AG10803 (cell line): ENCODE measurements around the gene MISP.

Experiments
- DNase-seq: peaks from one replicate; pipeline ENCODE4 v3.0.0; 2010; ENCODE audit warnings: low read depth
- H3K4me3 ChIP-seq: 2 replicates; pipeline ENCODE4 v1.5.1; 2011; ENCODE audit warnings: mild to moderate bottlenecking, low read length, control low read depth
- TF ChIP-seq, protein P1 (sequence below): conservative IDR thresholded peaks from 2 replicates; pipeline ENCODE4 v1.5.1; 2011; ENCODE audit warnings: mild to moderate bottlenecking, low read length, control low read depth, inconsistent platforms

MISP gene

GRCh38 chr19:810077-810855 is 59.4 kb downstream of the MISP start:
- TF ChIP-seq, protein P1, sequence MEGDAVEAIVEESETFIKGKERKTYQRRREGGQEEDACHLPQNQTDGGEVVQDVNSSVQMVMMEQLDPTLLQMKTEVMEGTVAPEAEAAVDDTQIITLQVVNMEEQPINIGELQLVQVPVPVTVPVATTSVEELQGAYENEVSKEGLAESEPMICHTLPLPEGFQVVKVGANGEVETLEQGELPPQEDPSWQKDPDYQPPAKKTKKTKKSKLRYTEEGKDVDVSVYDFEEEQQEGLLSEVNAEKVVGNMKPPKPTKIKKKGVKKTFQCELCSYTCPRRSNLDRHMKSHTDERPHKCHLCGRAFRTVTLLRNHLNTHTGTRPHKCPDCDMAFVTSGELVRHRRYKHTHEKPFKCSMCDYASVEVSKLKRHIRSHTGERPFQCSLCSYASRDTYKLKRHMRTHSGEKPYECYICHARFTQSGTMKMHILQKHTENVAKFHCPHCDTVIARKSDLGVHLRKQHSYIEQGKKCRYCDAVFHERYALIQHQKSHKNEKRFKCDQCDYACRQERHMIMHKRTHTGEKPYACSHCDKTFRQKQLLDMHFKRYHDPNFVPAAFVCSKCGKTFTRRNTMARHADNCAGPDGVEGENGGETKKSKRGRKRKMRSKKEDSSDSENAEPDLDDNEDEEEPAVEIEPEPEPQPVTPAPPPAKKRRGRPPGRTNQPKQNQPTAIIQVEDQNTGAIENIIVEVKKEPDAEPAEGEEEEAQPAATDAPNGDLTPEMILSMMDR = no peak
- no peak for DNase-seq
- H3K4me3 ChIP-seq = no peak overlapping the region

GRCh38 chr19:810883-811489 is 60.1 kb downstream of the MISP start:
- H3K4me3 ChIP-seq = no peak overlapping the region

DNA sequence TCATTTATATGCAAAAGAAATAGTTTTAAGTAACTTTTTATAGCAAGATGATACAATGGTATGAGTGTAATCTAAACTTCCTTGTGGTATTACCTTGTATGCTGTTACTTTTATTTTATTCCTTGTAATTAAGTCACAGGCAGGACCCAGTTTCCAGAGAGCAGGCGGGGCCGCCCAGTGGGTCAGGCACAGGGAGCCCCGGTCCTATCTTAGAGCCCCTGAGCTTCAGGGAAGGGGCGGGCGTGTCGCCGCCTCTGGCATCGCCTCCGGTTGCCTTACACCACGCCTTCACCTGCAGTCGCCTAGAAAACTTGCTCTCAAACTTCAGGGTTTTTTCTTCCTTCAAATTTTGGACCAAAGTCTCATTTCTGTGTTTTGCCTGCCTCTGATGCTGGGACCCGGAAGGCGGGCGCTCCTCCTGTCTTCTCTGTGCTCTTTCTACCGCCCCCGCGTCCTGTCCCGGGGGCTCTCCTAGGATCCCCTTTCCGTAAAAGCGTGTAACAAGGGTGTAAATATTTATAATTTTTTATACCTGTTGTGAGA is 60.7 kb downstream of the MISP start:
- DNase-seq = no peak
- TF ChIP-seq, protein P1 = no peak

More at GRCh38 chr19:810883-811489, 60.1 kb downstream of the MISP start:
- no peak for DNase-seq
- TF ChIP-seq, protein P1 = no peak

GRCh38 chr19:812049-812746 is 61.3 kb downstream of the MISP start:
- TF ChIP-seq, protein P1 = no peak
- no peak for DNase-seq
- no peak overlapping the region for H3K4me3 ChIP-seq

More for the DNA sequence above, 60.7 kb downstream of the MISP start:
- no peak overlapping the region for H3K4me3 ChIP-seq

GRCh38 chr19:812747-813218 is 61.9 kb downstream of the MISP start:
- TF ChIP-seq, protein P1 = no peak

DNA sequence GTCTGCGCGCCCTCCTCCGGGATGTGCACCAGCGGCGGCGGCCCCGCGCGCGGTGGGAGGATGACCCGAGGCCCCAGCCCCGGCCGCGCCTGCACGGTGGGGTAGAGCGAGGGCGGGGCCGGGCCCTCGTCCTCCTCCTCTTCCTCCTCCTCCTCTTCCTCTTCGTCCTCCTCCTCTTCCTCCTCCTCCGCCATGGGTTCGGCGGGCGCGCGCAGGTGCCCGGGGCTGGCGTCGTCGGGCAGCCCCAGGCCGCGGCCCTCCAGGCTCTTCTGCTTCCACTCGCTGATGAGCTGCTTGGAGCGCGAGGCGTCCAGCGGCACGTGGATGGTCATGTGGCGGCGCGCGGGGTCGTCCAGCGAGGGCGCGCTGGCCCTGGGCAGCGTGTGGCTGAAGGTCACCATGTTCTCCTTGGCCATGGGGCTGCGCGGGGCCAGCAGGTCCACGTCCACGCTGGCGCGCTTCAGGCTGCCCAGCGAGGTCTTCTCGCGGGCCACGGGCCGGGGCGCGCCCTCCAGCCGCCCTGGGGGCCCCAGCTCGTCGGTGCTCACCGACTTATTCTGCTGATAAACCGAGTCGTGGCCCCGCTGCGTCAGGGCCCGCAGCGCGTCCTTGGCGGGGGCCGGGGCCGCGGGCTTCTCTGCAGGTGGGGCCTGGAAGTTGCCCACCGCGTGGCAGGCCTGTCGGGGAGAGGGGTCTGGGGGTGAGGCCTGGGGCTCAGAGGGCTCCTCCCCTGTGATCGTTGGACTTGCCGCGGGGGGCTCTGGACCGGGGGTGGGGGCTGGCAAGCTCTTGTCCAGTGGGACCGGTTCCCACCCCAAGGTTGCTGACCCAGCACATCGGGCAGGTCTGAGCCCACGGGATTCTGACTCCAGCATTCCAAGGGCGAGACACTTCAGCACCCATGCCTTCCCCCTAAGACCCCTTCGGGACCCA is 62.6 kb downstream of the MISP start:
- TF ChIP-seq, protein P1 = no peak
- DNase-seq = no peak
- no peak overlapping the region for H3K4me3 ChIP-seq

More at GRCh38 chr19:812747-813218, 61.9 kb downstream of the MISP start:
- no peak for DNase-seq
- no peak overlapping the region for H3K4me3 ChIP-seq
